GM19240 (cell line): ENCODE results near the gene GTF3C1.
"Not testable (repeated sequence)": the region's sequence is repeated elsewhere in the genome, so short reads cannot be mapped to it uniquely, and the experiment has no call there.

Source experiments
- DNase-seq: peaks from one replicate; pipeline ENCODE4 v3.0.0; 2011; ENCODE audit warnings: low spot score; ENCODE audit not compliant: insufficient read length

Gene GTF3C1

DNA sequence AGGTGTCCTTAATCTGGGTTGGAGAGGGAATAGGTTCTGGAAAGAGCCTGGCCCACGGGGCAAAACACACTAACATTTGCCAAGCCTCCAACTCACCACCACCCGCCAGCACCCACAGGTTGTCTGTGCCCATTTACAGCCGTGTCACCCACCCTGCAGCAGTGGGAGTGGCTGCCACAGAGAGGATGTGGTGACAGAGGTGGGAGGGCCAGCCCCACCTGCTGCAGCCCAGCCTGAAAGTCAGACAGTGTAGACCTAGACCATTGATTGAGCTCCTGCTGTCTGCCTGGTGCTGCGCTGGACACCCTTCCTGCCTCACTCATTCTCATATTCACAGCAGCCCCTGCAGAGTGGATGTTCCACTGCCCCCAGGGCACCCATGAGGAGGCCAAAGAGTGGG lies 103.0 kb downstream of the GTF3C1 start:
- no peak for DNase-seq

DNA sequence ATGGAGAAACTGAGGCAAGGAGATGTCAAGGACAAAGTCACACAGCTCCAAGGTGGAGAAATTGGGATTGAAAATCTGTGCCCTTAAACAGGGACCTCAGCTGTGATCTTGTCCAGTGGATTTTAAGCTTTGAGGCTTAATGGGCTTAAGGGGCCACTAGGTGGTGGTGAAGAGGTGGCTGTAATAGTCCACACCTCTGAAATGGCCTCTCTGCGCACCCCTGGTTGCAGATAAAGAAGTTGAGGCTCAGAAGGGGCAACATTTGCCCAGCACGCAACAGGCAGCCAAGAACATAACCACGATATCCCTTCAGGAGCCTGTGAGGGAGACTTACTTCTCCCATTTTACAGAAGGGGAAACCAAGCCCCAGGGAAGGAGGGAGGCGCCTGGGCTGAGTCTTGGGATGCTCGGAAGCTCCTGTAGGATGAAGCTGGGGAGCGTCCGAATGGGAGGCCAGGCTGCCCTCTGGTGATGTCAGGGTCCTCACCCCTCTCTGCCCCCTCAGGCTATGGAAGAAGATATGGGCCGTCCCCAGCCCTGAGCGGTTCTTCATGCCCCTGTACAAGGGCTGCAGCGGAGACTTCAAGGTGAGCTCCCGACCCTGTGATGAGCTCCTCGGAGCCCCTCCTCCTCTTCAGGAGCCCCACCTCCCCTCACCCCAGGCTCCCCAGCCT lies 104.1 kb downstream of the GTF3C1 start:
- DNase-seq = no peak

DNA sequence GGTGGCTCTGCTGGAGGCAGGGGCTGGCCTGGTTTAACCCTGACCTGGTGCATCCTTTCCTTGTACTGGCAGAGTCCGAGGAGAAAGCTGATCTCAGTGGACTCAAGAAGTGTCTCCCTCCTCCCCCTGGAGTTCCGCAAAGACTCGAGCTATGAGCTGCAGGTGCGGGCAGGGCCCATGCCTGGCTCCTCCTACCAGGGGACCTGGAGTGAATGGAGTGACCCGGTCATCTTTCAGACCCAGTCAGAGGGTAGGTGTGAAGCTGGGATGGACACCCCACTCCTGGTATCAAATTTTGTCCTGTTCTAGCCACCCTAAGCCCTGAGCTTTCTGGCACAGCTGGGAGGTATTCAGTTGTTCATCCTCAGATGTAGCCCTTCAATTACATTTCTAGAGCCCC lies 105.2 kb downstream of the GTF3C1 start:
- DNase-seq = no peak

DNA sequence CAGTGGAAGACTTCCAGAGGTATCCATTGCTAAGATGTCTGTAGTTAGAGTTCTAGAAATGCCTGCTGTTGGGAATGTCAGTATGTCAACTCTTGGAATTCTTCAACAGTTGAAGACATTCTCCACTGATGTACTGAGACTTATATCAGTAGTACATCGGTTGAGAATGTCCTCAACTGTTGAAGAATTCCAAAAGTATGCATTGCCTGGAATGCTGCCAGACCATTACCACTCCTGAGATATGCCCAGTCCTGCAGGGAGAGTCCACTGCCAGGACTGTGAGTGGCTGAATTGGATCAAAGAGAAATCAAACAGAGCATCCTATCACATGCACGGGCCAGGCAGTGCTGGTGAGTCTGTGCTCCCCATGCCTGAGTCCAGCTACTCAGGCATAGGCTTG lies 105.7 kb downstream of the GTF3C1 start:
- DNase-seq = no peak

DNA sequence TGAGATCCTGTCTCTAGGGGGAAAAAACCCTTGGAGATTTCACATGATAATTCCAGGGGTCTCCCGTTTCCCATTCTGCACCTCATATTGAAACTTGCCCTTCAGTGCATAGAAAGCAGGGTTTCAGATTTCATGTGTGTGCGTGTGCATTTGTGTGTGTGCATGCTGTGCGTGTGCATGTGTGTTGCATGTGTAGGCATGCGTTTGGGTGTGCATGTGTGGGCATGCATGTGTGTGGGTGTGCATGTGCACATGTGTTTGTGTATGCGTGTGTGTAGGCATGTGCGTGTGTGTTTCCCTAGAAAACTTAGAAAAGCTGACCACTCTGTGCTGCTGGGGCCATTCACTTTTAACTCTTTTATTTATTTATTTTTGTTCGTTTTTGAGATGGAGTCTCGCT lies 107.7 kb downstream of the GTF3C1 start:
- no peak for DNase-seq

DNA sequence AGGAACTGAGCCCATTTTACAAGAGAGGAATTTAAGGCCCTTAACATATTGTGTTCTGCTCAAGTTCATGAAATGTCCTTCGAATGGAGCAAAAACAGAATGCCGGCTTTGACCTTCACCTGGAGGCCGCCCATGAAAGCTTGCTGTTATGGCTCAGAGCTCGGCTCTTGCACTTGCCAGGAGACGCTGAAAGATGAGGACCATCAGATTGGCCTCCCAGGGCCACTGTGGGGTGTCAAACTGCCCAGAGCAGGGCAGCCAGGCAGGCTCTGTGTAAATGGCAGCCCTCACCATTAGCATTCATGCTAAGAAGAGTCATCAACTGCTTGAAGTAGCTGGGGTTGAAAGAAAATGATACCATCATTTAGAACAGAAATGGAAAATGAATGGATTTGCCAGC lies 108.4 kb downstream of the GTF3C1 start:
- DNase-seq = no peak

DNA sequence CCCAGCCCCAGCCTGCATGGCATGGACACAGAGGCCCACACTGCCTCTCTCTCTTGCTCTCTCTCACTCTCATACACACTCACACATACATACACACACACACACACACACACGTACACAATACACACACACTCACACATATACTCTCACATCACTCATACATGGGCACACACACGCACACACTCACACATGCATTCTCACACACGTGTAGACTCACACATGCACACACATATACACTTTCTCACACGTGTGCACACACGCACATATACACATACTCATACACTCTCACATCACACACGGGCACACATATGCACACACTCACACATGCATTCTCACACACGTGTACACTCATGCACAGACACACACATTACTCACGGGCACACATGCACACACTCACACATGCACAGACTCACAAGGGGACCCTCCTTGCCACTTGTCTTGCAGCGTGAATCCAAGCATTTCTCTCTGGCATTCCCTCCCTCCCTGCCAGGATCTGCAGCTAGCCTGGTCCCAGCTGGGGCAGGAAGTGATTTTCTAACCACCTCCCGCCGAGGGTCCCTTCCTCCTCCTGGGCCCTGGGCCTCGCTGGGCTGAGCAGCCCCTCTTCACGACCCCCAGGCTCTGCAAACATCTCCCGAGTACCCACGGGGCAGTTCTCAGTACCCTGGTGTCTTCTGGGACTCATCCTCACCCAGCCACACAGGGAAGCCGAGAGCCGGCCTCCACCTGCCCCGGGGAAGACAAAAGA lies 110.3 kb downstream of the GTF3C1 start:
- DNase-seq = no peak

DNA sequence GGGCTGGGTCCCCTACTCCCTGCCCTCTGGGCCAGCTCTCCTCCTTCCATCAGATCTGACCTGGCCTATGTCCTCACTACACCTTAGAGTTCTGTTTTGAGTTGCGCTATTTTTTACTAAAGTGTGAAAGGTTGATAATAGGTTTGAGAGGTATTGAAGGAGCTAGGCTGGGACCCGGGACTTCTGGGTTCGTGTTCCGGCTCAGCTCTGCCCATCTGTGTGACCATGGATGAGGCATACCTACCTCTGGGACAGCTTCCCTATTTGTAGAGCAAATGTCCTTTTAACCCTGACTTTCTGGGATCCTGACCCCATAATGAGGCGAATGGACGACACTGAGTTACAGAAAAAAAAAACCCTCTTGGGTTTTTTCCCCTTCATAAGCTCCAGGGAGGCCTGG lies 111.8 kb downstream of the GTF3C1 start:
- no peak for DNase-seq

DNA sequence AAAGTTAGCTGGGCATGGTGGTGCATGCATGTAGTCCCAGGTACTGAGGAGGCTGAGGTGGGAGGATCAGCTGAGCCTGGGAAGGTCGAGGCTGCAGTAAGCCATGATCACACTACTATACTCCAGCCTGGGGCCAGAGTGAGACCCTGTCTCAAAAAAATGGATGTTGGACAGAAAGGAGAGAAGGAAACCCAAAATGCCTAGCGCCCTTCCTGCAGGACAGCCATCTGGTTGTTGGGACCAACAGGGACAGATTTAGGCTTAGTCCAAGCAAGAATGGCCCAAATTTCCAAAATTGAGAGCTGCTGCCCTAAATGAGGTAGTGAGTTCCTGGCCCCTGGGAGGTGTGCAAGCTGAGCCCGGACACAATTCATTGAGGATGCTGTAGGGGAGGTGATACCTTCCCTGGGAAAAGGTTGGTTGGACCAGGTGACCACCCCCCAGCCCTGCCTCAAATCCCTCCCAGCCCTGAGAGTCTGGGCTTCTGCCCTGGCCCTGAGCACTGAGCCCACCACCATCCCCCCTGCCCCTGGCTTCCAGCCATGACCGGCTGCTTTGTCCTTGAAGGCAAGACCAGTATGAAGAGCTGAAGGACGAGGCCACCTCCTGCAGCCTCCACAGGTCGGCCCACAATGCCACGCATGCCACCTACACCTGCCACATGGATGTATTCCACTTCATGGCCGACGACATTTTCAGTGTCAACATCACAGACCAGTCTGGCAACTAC lies 112.6 kb downstream of the GTF3C1 start:
- DNase-seq = no peak

DNA sequence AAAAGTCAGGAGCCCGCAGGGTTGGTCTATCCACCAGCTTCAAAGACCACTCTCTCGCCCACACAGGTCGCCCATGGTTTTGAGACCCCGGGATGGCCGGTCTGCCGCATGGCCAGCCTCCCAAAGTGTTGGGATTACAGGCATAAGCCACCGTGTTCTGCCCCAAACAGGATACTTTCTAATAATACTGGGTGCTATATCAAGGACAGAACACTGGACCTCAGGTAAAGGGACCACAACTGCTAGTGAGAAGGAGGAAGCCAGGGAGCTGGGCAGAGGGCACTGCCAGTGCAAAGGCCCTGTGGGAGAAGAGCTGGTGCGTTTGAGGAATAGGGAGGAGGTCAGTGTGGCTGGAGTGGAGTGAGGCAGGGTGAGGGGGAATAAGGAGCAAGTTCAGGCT lies 113.6 kb downstream of the GTF3C1 start:
- no peak for DNase-seq

DNA sequence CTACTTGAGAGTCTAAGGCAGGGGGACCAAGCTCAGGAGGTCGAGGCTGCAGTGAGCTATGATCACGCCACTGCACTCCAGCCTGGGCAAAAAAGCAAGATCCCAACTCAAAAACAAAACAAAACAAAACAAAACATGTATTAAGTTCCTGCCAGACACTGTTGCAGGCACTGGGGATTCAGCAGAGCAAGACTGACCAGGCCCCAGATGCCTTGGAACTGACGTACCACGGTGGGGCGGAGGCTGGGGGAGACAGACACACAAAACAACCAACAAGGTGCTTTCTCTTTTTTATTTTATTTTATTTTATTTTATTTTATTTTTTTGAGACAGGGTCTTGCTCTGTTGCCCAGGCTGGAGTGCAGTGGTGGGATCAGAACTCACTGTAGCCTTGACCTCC lies 114.6 kb downstream of the GTF3C1 start:
- not testable (repeated sequence) for DNase-seq

DNA sequence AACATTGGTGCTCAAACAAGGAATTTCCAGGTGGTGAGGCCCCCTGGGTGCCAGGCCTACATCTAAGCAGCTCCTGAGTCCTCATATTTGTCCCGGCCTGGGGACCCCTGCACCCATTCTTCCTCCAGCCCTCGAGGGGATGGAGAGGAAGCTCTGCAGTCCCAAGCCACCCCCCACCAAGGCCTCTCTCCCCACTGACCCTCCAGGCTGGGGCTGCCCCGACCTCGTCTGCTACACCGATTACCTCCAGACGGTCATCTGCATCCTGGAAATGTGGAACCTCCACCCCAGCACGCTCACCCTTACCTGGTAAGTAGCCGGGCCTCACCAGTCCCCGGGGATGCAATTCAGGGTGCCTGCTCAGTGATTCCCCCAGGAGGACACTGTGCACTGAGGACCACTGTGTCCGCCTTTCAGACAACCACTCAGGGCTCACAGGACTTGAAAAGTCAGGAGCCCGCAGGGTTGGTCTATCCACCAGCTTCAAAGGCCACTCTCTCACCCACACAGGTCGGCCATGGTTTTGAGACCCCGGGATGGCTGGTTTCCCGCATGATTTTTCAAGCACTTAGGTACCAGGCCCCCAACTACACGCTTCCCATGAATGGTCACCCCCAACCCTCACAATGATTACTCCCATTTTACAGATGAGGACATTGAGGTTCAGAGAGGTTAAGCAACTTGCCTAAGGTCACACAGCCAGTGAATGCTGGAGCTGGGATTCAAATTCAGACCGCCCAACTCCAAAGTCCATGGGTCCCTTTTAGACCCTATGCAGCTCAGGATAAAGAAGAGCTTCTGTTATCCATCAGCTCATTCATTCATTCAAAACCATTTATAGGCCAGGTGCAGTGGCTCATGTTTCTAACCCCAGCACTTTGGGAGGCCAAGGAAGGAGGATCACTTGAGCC lies 115.3 kb downstream of the GTF3C1 start:
- DNase-seq = no peak

DNA sequence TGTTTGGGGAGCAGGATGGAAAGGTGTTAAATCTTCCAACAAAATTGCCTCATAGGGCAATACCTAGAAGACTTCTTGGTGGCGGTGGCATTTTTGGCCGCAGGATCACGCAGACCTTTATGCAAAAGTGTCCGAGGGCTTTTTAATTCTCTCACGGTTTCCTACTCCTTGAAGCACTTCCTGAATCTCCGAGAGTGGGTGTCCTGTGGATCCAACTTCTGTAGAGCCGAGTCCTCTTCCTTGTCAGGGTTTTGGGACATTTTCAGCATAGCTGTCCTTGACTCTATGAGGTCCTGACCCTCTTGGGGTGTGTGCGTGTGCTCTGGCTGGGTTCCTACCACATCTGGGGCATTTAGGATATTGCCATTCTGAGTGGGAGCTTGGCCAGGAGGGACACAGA lies 116.1 kb downstream of the GTF3C1 start:
- DNase-seq = no peak

DNA sequence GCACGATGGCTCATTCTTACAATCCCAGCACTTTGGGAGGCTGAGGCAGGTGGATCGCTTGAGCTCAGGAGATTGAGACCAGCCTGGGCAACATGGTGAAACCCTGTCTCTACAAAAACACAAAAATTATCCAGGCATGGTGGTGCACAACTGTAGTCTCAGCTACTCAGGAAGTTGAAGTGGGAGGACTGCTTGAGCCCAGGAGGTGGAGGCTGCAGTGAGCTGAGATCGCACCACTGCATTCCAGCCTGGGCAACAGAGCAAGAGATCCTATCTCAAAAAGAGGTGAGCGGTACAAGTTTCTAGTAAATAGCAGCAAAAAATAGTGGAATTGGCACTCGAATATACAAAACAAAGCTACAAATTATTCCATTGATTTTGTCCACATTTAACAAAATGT lies 116.5 kb downstream of the GTF3C1 start:
- DNase-seq = not testable (repeated sequence)

DNA sequence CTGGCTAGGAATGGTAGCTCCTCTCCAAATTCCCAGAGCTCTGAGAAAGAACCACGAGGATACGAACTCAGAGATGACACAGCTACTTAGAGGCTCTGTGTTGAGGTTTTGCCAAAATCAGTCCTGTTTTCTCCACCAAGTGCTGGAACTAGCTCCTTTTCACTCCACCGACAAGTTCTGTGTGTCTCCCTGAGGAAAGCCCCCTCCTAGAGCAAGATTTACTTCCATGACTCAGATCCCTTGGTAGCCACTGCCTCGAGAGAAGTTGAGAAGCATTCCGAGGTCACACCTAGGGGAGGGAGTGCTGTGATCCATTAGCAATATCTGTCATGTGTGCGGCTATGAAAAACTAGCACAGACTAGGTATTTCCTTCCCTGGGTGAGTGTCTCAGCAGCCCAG lies 117.2 kb downstream of the GTF3C1 start:
- no peak for DNase-seq

DNA sequence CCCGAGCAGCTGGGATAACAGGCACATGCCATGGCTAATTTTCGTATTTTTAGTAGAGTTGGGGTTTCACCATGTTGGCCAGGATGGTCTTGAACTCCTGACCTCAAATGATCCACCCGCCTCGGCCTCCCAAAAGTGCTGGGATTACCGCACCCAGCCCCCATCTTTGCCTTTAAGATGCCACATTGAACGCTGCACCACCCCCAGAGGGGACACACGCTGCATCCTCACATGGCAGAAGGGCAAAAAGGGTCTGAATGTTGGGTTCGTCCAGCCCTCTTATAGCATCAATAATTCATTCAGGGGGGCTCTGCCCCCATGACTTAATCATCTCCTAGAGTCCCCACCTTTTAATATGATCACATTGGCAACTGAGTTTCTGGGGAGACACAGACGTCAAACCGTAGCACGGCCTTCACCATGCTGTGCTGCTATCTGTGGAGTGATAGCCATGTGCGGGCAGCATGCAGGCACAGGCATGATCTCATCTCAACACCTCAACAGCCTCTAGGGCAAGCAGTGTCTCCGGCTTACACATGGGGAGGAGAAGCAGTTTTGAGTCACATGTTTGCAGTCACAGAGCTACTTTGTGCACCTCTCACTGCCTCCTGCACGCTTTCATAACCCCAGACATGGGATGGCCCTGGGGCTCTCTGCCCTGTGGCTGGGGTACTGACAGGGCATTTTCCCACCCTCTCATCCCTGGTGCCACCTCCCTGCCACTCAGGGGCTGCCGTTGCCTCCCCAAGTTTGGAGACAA lies 117.8 kb downstream of the GTF3C1 start:
- DNase-seq = no peak

DNA sequence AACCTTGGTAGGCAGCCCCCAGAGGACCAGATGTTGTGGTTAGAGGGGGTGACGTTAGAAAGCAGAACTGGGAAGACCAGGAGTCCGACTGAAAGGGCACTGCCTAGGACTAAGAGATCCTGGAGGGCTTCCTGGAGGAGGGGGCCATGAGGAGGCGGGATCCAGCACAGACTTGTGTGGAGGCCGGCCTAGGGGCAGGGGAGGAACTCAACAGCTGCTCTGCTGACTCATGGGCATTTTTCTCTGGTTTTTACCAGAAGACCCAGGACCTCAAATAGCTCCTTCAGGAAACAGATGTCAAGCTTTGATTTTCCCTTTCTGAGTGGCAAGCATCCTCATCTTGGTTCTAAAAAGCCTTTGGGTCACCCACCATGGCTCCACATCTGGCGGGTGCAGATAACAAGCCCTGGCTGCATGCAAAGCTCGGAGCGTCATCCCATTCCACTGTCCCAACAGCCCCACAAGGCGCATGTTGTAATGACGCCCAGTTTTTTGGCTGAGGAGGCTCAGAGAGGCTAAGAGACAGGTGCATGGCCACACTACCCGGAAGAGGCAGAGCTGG lies 118.7 kb downstream of the GTF3C1 start:
- DNase-seq = no peak

DNA sequence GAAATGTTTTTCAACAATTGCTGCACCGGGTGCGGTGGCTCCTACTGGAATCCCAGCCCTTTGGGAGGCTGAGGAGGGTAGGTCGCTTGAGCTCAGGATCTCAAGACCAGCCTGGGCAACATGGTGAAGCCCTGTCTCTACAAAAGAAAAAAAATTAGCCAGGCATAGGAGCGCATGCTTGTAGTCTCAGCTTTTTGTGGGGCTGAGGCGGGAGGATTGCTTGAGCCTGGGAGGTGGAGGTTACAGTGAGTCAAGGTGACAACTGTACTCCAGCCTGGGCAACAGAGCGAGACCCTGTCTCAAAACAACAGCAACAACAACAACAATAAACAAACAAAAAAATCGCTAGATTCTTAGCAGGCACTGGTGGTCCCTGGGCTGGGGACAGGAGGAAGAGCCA lies 119.2 kb downstream of the GTF3C1 start:
- DNase-seq = no peak

DNA sequence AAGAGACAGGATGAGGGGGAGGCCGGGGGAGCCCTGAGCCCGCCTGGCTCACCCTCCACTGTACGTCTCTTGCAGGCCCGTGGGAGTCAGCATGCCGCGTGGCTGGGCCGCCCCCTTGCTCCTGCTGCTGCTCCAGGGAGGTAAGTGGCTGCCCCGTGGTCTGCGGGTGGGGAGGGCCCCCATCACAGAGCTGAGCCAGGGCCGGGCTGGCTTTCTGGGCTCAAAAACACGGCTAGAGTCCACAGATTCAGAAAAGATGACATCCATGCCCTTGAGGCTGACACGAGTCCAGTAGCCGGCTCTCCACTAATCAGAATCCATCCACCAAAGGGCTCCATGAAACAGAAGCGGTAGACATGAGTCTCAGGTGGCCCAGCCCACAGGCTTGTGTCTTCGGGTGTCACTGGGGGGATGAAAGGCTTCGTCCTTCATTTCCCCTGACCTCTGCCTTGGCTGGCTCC lies 119.7 kb downstream of the GTF3C1 start:
- DNase-seq = no peak

DNA sequence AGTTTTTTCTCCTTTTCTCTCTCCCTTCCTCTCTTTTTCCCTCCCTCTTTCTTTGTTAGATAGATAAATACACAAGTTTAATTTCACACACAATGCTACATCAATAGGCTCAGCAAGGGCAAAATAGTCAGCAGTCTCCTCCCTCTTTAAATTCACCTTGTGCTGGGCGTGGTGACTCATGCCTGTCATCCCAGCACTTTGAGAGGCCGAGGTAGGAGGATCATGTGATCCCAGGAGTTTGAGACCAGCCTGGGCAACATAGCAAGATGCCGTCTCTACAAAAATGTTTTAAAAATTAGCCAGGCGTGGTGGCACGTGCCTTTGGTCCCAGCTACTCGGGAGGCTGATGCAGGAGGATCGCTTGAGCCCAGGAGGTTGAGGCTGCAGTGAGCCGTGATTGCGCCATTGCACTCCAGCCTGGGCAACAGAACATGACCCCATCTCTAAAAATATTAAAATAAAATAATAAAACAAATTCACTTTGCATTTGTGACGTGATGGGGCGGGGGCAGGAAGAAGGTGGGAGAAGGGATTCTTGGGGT lies 120.3 kb downstream of the GTF3C1 start:
- DNase-seq = no peak
